ENCODE data around the gene ADGRA3. TPM values are rescaled to one million over a fixed set of nuclear protein-coding genes. Genes with fewer than 3 reads are reported as not detected.

Gene ADGRA3
- total and polyA plus RNA-seq, 5 donors, result 15.6 to 40.4 (median 29.6) TPM

- Histone ChIP-seq H3K27me3 (ENCODE audit: control insufficient read depth, insufficient read depth) (no peaks in the 10 kb centered on the region), H3K4me3 (ENCODE audit: low read length) (no peak overlapping the region), H3K9me3 (ENCODE audit: control insufficient read depth, low read length) (no peaks in the 10 kb centered on the region), H3K27ac (ENCODE audit: low read length) (no peak overlapping the region), H3K4me1 (ENCODE audit: control insufficient read depth, insufficient read depth, low read length) (no peaks in the 10 kb centered on the region)
- WGBS, result 47% methylated on average over 2 of the region's 2 CpGs
- ATAC-seq, result no peak
- intact Hi-C loops (cut with DNase I), result no loop called here
- DNase-seq, result no peak
Observed at GRCh38 chr4:22363036-22363435, 152.8 kb downstream of the ADGRA3 start.

DNA sequence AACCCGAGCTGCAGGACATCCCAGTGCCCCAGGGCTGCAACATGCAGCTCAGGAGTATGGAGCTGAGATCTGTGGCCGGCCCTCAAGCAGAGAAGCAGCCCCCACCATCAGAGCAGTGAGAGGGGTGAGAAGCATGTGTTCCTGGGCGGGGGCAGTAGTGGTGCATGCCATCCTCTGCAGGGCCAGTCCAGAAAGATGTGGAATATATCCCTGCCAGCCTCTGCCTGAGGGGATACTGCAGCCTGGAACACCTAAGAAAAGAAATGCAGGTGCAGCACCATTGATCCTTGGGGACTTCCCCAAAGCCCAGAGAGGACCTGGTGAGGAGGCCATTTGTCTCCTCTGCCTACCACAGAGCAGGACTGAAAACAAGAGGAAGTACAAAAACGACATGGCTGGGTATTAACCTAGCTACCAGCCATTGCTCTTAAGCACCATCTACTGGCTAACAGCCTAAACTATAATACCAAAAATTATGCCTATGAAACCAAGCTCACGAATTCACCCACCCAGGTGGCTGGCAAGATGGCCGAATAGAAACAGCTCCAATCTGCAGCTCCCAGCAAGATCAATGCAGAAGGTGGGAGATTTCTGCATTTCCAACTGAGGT, 158.8 kb downstream of the ADGRA3 start:
- intact Hi-C loops (cut with DNase I), result no loop called here
- 60% methylated on average over 6 of the region's 6 CpGs for WGBS
- no peak for DNase-seq
- Histone ChIP-seq H3K4me3 (ENCODE audit: low read length) (no peak overlapping the region), H3K27me3 (ENCODE audit: control insufficient read depth, insufficient read depth) (no peaks in the 10 kb centered on the region), H3K4me1 (ENCODE audit: control insufficient read depth, insufficient read depth, low read length) (no peaks in the 10 kb centered on the region), H3K27ac (ENCODE audit: low read length) (no peak overlapping the region), H3K9me3 (ENCODE audit: control insufficient read depth, low read length) (no peaks in the 10 kb centered on the region)
- peak in 1 of 2 donors; percentile 26 for ATAC-seq

GRCh38 chr4:22348410-22348809, 167.5 kb downstream of the ADGRA3 start:
- ATAC-seq (no peak), DNase-seq (no peak)
- no peaks in the 10 kb centered on the region for H3K27me3 ChIP-seq (ENCODE audit: control insufficient read depth, insufficient read depth)
- no peaks in the 10 kb centered on the region for H3K9me3 ChIP-seq (ENCODE audit: control insufficient read depth, low read length)
- H3K4me3 ChIP-seq (ENCODE audit: low read length), result no peak overlapping the region
- H3K4me1 ChIP-seq (ENCODE audit: control insufficient read depth, insufficient read depth, low read length), result no peaks in the 10 kb centered on the region
- no peak overlapping the region for H3K27ac ChIP-seq (ENCODE audit: low read length)
- intact Hi-C loops (cut with DNase I), result no loop called here
- WGBS, result 50% methylated on average over 3 of the region's 3 CpGs

DNA sequence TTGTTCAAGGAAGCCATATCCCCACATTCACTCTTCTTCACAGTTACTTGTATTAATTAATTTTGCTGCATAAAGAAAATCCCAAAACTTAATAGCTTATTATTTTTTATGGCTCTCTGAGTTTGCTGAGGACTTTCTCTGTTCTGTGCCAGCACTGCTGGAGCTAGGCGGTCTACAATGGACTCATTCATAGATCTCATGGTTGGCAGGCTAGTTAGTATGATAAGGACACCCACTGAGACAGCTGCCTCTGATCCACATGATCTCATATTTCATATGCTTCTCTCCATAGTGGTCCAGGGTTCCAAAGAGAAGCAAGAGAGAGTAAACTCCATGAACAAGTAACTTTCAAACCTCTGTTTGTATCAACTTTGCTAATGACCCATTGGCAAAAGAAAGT, 170.2 kb downstream of the ADGRA3 start:
- DNase-seq (no peak), ATAC-seq (peak; percentile 81 to 95)
- Histone ChIP-seq H3K27ac (ENCODE audit: low read length) (no peak overlapping the region), H3K9me3 (ENCODE audit: control insufficient read depth, low read length) (no peaks in the 10 kb centered on the region), H3K4me1 (ENCODE audit: control insufficient read depth, insufficient read depth, low read length) (no peaks in the 10 kb centered on the region), H3K27me3 (ENCODE audit: control insufficient read depth, insufficient read depth) (no peaks in the 10 kb centered on the region), H3K4me3 (ENCODE audit: low read length) (no peak overlapping the region)
- intact Hi-C loops (cut with DNase I), result no loop called here
- 56% methylated on average over 1 of the region's 1 CpG for WGBS

DNA sequence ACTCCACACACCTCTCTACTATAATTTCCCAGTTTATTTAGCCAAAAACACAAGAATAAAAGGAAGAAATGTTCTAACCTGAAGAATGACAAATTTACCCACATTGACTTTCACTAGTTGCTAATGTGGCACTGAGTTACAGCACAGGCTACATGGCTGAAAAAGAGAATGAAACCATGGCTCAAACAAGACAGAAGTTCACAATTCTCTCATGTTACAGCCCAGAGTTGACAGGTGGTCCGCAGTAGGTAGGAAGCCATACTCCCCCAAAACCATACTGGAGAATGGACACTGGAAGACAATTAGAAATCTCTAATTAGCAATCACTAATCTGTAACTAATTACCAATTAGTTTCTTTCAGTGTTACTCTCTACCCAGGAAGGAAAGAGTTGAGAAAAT, 170.8 kb downstream of the ADGRA3 start:
- Histone ChIP-seq H3K27ac (ENCODE audit: low read length) (no peak overlapping the region), H3K9me3 (ENCODE audit: control insufficient read depth, low read length) (no peaks in the 10 kb centered on the region), H3K27me3 (ENCODE audit: control insufficient read depth, insufficient read depth) (no peaks in the 10 kb centered on the region), H3K4me3 (ENCODE audit: low read length) (no peak overlapping the region), H3K4me1 (ENCODE audit: control insufficient read depth, insufficient read depth, low read length) (no peaks in the 10 kb centered on the region)
- intact Hi-C loops (cut with DNase I), result no loop called here
- WGBS, result 0% methylated on average over 1 of the region's 1 CpG
- DNase-seq (no peak), ATAC-seq (no peak)

DNA sequence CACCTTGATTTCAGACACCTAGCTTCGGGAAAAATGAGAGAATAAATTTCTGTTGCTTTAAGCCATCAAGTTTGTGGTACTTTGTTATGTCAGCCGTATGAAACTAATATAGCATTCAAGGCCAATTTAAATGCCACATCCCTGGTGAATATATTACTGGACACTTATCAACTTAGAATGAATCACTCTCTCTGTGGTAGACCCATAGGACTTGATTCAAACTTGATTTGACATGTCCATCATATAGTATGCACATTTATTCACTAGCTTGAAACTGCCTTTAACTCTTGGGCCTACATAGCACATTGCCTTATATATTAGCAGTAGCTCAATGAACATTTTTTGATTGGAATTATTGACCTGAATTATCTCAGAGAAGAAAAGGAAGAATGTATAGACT, 172.3 kb downstream of the ADGRA3 start:
- ATAC-seq, result no peak
- Histone ChIP-seq H3K27ac (ENCODE audit: low read length) (no peak overlapping the region), H3K27me3 (ENCODE audit: control insufficient read depth, insufficient read depth) (no peaks in the 10 kb centered on the region), H3K4me3 (ENCODE audit: low read length) (no peak overlapping the region), H3K4me1 (ENCODE audit: control insufficient read depth, insufficient read depth, low read length) (no peaks in the 10 kb centered on the region), H3K9me3 (ENCODE audit: control insufficient read depth, low read length) (no peaks in the 10 kb centered on the region)
- 82% methylated on average over 2 of the region's 2 CpGs for WGBS
- intact Hi-C loops (cut with DNase I), result no loop called here
- no peak for DNase-seq

GRCh38 chr4:22339491-22339890, 176.4 kb downstream of the ADGRA3 start:
- H3K27me3 ChIP-seq (ENCODE audit: control insufficient read depth, insufficient read depth), result no peaks in the 10 kb centered on the region
- no peak for ATAC-seq
- intact Hi-C loops (cut with DNase I), result no loop called here
- 40% methylated on average over 5 of the region's 5 CpGs for WGBS
- no peak for DNase-seq
- H3K27ac ChIP-seq (ENCODE audit: low read length), result no peak overlapping the region
- no peaks in the 10 kb centered on the region for H3K4me1 ChIP-seq (ENCODE audit: control insufficient read depth, insufficient read depth, low read length)
- no peaks in the 10 kb centered on the region for H3K9me3 ChIP-seq (ENCODE audit: control insufficient read depth, low read length)
- no peak overlapping the region for H3K4me3 ChIP-seq (ENCODE audit: low read length)

- no peaks in the 10 kb centered on the region for H3K9me3 ChIP-seq (ENCODE audit: control insufficient read depth, low read length)
- H3K27ac ChIP-seq (ENCODE audit: low read length), result no peak overlapping the region
- intact Hi-C loops (cut with DNase I), result no loop called here
- H3K4me3 ChIP-seq (ENCODE audit: low read length), result no peak overlapping the region
- no peak for ATAC-seq
- no peaks in the 10 kb centered on the region for H3K4me1 ChIP-seq (ENCODE audit: control insufficient read depth, insufficient read depth, low read length)
- no peaks in the 10 kb centered on the region for H3K27me3 ChIP-seq (ENCODE audit: control insufficient read depth, insufficient read depth)
- peak in 2 of 3 donors; percentile 40 to 50 for DNase-seq
- WGBS, result 54% methylated on average over 2 of the region's 2 CpGs
Observed at GRCh38 chr4:22338796-22339195, 177.1 kb downstream of the ADGRA3 start.

Other genes with a start within 250 kb of the ADGRA3 start
- not detected for gene GBA3, start 176.9 kb upstream of the ADGRA3 start, total RNA-seq
- gene GBA3, start 176.9 kb upstream of the ADGRA3 start, polyA plus RNA-seq, result not detected

Measured in right cardiac atrium (tissue), 5 donors.